ENCODE measurements around the gene KCNQ1. TPM values are rescaled to one million over a fixed set of nuclear protein-coding genes. Genes with fewer than 3 reads are reported as not detected.

Gene KCNQ1
- total RNA-seq, 1 experiment from 2014 or later = 2.5 TPM

DNA sequence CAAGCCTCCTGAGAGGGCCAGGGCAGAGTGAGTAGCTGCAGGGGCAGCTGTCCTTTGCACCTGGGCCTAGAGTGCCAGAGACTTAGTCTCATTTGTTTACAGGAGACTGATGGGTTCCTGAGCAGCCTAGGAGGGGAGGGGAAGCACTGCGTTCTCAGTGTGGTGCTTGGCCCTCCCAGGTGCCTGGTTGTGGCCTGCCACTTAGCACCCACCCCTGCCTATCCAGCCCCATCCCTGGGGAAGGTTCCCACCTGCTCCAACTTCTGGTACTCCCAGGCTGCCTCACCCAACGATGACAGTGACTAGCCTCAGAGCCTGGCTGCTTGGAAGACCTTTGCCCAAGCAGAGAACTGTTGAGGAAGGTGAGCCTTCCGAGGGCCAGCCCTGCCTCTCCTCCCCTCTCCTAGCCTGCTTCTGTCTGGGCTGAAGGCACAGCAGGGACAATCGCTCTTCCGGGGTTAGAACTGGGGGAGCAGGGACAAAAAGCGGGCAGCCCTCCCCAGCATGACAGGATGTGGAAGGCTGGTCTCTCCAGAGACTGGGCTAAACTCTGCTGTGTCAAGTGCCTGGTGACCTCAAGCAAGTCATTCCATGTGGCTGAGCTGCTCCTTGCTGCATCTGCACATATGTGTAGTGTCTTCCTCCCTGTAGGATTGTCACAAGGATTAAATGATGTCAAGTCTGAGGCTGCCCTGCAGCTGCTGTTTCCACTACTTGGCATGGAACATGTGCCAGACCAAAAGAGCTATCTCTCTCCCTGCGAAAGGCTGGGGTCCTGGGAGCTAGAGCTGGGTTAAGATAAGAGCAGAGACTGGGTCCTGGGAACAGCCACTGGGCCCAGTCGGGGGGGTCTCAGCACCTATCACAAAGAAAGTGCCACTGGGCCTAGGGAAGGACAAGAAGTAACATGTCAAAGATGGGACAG, 245.1 kb downstream of the KCNQ1 start:
- H3K27ac Mint-ChIP-seq = peak overlapping the region; percentile 27
- ATAC-seq (no peak), DNase-seq (ENCODE audit: low spot score) (peak; percentile 7)
- no peak overlapping the region for H3K4me3 Mint-ChIP-seq
- H3K9me3 Mint-ChIP-seq = no peaks in the 10 kb centered on the region
- H3K36me3 Mint-ChIP-seq = no peaks in the 10 kb centered on the region; the same call in 1 of the 2 replicates
- ChIA-PET POLR2A (no interaction called here), CTCF (interaction anchor here (0.6 to 1.1 kb wide), 3 partner anchors 67 to 198 kb away, joined by 3 to 5 read pairs (median 3); partner anchors contain the start of gene CDKN1C)
- peaks cover 84% of the 10 kb centered on the region for H3K4me1 Mint-ChIP-seq
- TF ChIP-seq, protein P1, sequence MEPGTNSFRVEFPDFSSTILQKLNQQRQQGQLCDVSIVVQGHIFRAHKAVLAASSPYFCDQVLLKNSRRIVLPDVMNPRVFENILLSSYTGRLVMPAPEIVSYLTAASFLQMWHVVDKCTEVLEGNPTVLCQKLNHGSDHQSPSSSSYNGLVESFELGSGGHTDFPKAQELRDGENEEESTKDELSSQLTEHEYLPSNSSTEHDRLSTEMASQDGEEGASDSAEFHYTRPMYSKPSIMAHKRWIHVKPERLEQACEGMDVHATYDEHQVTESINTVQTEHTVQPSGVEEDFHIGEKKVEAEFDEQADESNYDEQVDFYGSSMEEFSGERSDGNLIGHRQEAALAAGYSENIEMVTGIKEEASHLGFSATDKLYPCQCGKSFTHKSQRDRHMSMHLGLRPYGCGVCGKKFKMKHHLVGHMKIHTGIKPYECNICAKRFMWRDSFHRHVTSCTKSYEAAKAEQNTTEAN (CRISPR knock-in tag; IDR thresholded peaks at IDR 0.05) = no peak
- TF ChIP-seq, protein P2, sequence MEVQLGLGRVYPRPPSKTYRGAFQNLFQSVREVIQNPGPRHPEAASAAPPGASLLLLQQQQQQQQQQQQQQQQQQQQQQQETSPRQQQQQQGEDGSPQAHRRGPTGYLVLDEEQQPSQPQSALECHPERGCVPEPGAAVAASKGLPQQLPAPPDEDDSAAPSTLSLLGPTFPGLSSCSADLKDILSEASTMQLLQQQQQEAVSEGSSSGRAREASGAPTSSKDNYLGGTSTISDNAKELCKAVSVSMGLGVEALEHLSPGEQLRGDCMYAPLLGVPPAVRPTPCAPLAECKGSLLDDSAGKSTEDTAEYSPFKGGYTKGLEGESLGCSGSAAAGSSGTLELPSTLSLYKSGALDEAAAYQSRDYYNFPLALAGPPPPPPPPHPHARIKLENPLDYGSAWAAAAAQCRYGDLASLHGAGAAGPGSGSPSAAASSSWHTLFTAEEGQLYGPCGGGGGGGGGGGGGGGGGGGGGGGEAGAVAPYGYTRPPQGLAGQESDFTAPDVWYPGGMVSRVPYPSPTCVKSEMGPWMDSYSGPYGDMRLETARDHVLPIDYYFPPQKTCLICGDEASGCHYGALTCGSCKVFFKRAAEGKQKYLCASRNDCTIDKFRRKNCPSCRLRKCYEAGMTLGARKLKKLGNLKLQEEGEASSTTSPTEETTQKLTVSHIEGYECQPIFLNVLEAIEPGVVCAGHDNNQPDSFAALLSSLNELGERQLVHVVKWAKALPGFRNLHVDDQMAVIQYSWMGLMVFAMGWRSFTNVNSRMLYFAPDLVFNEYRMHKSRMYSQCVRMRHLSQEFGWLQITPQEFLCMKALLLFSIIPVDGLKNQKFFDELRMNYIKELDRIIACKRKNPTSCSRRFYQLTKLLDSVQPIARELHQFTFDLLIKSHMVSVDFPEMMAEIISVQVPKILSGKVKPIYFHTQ (CRISPR knock-in tag; IDR thresholded peaks at IDR 0.05) = no peak
- TF ChIP-seq, protein P3, sequence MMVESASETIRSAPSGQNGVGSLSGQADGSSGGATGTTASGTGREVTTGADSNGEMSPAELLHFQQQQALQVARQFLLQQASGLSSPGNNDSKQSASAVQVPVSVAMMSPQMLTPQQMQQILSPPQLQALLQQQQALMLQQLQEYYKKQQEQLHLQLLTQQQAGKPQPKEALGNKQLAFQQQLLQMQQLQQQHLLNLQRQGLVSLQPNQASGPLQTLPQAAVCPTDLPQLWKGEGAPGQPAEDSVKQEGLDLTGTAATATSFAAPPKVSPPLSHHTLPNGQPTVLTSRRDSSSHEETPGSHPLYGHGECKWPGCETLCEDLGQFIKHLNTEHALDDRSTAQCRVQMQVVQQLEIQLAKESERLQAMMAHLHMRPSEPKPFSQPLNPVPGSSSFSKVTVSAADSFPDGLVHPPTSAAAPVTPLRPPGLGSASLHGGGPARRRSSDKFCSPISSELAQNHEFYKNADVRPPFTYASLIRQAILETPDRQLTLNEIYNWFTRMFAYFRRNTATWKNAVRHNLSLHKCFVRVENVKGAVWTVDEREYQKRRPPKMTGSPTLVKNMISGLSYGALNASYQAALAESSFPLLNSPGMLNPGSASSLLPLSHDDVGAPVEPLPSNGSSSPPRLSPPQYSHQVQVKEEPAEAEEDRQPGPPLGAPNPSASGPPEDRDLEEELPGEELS (CRISPR knock-in tag; IDR thresholded peaks at IDR 0.05) = no peak
- TF ChIP-seq SMAD4 (CRISPR knock-in tag; IDR thresholded peaks at IDR 0.05) = no peak
- TF ChIP-seq ZNF138 (CRISPR knock-in tag; conservative IDR thresholded peaks at IDR 0.05) = no peak
- peaks cover 6% of the 10 kb centered on the region; the same call in 1 of the 2 replicates for H3K27me3 Mint-ChIP-seq (ENCODE audit: low read depth)

DNA sequence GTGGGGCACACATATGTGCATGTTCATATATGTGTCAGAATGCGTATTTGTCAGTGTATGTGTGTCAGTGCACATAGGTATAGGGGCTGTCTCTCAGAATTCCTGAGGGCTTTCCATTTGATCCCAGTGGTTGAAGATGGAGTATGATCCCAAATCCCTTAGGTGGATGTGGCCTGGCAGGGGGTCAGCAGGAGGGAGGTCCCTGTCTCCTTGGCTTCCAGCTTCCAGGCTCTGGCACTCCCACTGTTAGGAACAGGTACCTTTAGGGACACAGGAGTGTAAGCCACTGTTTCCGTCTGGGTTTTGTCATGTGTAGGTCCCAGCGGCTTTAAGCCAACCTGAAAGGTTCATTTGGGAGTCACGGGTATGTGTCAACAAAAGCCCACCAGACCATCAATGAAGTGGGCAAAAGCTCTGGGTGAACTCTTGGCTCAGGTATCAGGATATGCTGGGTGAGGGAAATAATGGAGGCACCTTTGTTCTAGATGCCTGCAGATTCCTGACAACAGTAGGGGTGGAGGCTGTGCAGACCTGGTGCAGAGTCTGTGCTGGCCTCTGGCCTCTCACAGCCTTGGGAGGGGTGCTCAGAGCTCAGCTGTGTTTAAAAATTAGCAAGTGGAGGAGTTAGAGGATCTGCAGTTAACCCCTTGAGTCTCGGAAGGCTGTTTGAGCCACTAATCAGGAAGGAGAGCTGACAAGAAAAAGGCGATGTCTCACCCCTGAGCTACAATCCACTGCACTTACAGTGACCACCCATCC, 246.0 kb downstream of the KCNQ1 start:
- CTCF ChIA-PET = interaction anchor here (0.7 to 1.7 kb wide), 4 partner anchors 13 to 198 kb away, joined by 3 to 5 read pairs (median 3); no protein-coding TSS in a partner anchor
- peaks cover 89% of the 10 kb centered on the region for H3K4me1 Mint-ChIP-seq

DNA sequence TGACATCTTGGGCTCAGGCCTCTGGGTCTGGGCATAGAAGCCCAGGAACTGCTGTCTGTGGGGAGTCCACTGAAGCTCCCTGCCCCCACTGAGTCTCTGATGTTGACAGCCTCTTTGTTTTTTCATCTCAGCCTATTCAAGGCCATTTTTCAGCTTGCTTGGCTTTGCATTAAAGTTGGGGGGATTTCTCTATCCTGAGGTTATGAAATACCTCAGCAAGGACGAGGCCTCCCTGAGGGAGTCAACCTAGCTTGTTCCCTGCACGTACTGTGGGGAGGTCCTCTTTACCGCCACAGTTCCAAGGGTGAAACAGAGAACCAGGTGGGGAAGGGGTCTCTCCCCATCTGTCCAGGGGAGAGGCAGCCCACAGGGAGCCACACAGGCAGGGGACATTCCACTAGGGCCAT, 246.6 kb downstream of the KCNQ1 start:
- no peaks in the 10 kb centered on the region for H3K9me3 Mint-ChIP-seq
- peaks cover 91% of the 10 kb centered on the region for H3K4me1 Mint-ChIP-seq
- no peak overlapping the region for H3K27ac Mint-ChIP-seq
- ATAC-seq (no peak), DNase-seq (ENCODE audit: low spot score) (peak; percentile 4)
- POLR2A ChIA-PET = no interaction called here
- peak overlapping the region; percentile 24; the same call in 1 of the 2 replicates for H3K4me3 Mint-ChIP-seq
- peaks cover 6% of the 10 kb centered on the region; the same call in 1 of the 2 replicates for H3K27me3 Mint-ChIP-seq (ENCODE audit: low read depth)
- no peaks in the 10 kb centered on the region; the same call in 1 of the 2 replicates for H3K36me3 Mint-ChIP-seq
- CTCF ChIA-PET = interaction anchor here (0.7 to 1.7 kb wide), 5 partner anchors 12 to 201 kb away, joined by 3 to 5 read pairs (median 3); no protein-coding TSS in a partner anchor
- no peak for TF ChIP-seq ATF1 (CRISPR knock-in tag; IDR thresholded peaks at IDR 0.05)
- TF ChIP-seq KAT7 (CRISPR knock-in tag; IDR thresholded peaks at IDR 0.05; ENCODE audit: borderline replicate concordance) = no peak
- no peak for TF ChIP-seq ZNF416 (CRISPR knock-in tag; IDR thresholded peaks at IDR 0.05)
- TF ChIP-seq, protein P4, sequence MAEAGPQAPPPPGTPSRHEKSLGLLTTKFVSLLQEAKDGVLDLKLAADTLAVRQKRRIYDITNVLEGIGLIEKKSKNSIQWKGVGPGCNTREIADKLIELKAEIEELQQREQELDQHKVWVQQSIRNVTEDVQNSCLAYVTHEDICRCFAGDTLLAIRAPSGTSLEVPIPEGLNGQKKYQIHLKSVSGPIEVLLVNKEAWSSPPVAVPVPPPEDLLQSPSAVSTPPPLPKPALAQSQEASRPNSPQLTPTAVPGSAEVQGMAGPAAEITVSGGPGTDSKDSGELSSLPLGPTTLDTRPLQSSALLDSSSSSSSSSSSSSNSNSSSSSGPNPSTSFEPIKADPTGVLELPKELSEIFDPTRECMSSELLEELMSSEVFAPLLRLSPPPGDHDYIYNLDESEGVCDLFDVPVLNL (CRISPR knock-in tag; IDR thresholded peaks at IDR 0.05; ENCODE audit: borderline replicate concordance, low read depth) = no peak
- TF ChIP-seq, protein P3 (CRISPR knock-in tag; IDR thresholded peaks at IDR 0.05) = no peak
- TF ChIP-seq SOX15 (CRISPR knock-in tag; IDR thresholded peaks at IDR 0.05) = no peak
- no peak for TF ChIP-seq ELF4 (CRISPR knock-in tag; IDR thresholded peaks at IDR 0.05; ENCODE audit: low read depth)
- TF ChIP-seq TEAD4 (CRISPR knock-in tag; IDR thresholded peaks at IDR 0.05) = no peak
- TF ChIP-seq, protein P5, sequence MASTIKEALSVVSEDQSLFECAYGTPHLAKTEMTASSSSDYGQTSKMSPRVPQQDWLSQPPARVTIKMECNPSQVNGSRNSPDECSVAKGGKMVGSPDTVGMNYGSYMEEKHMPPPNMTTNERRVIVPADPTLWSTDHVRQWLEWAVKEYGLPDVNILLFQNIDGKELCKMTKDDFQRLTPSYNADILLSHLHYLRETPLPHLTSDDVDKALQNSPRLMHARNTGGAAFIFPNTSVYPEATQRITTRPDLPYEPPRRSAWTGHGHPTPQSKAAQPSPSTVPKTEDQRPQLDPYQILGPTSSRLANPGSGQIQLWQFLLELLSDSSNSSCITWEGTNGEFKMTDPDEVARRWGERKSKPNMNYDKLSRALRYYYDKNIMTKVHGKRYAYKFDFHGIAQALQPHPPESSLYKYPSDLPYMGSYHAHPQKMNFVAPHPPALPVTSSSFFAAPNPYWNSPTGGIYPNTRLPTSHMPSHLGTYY (CRISPR knock-in tag; IDR thresholded peaks at IDR 0.05) = no peak

More for the DNA sequence above, 246.0 kb downstream of the KCNQ1 start:
- no peaks in the 10 kb centered on the region for H3K9me3 Mint-ChIP-seq
- H3K4me3 Mint-ChIP-seq = no peak overlapping the region
- POLR2A ChIA-PET = no interaction called here
- TF ChIP-seq, protein P6, sequence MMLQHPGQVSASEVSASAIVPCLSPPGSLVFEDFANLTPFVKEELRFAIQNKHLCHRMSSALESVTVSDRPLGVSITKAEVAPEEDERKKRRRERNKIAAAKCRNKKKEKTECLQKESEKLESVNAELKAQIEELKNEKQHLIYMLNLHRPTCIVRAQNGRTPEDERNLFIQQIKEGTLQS (CRISPR knock-in tag; conservative IDR thresholded peaks at IDR 0.05) = no peak
- TF ChIP-seq GRHL2 (CRISPR knock-in tag; IDR thresholded peaks at IDR 0.05; ENCODE audit: insufficient replicate concordance, severe bottlenecking) (no peak), RELA (CRISPR knock-in tag; IDR thresholded peaks at IDR 0.05; ENCODE audit: borderline replicate concordance) (no peak)
- ATAC-seq (no peak), DNase-seq (ENCODE audit: low spot score) (peak; percentile 11)
- H3K27me3 Mint-ChIP-seq (ENCODE audit: low read depth) = peaks cover 6% of the 10 kb centered on the region; the same call in 1 of the 2 replicates
- H3K27ac Mint-ChIP-seq = peak overlapping the region; percentile 67; the same call in 1 of the 2 replicates
- H3K36me3 Mint-ChIP-seq = no peaks in the 10 kb centered on the region; the same call in 1 of the 2 replicates

Data from WTC11 (cell line).